Hematopoietic multipotent progenitor cell treated with erythropoietin and hydrocortisone succinate and interleukin-3 and kit ligand, for 4 days (in vitro differentiated cells): Measurements from ENCODE around the gene HACL1.
A peak's percentile ranks its signal among the peaks of the same experiment; 100 is the strongest.
"Not testable (repeated sequence)": the region's sequence is repeated elsewhere in the genome, so short reads cannot be mapped to it uniquely, and the experiment has no call there.

Experiments
- DNase-seq: peaks from one replicate; pipeline ENCODE4 v3.0.0-alpha.2; 2015

Gene HACL1

DNA sequence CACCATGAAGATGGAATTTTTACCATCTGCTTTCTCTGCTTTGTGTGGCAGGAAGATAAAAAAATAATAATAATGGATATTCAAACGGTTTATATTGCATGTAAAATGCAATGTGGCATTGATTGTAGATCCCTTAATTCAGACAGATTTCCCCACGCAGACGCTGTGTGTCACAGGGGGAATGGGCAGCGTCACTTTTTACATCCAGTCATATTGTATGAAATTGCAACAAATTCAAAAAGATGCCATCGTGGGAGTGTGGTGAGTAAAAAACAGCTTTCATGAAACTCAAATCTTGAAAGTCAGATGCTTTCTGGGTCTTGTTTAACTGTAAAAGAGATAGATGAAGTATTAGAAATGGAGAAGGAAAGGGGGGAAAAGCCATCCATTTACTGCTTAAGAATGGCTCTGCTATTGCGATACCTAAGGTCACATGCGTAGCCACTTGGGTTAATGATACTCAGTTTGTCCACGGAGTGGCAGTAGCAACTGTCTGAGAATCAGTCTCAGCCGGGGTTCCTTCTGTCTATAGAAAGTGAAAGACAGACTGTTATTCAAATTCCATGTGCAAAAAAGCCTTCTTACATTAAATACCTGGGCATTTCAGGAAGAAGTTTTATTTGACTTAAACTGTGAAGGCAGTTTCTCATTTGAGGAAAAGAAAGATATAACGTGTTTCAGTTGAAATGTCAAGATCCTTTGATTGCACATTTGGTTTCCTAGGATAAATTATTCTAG lies 28.7 kb upstream of the HACL1 start:
- peak; percentile 93 for DNase-seq

DNA sequence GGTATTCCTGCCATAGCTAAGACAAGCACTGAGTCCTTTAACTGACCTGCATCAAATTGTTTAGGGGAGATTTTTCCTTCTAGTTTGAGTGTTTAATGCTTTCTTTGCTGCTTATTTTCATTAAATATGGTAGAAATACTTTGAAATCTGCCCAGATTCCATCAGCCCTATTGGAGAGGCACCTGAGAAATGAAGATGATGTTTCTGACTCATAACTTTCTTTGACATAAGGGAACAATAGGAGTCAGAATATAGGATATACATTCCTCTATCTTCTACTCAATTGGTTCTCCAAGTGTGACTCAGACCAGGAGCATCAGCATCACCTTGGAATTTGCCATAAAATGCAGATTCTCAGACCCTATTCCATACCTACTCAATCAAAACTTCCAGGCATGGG lies 27.6 kb upstream of the HACL1 start:
- DNase-seq = no peak

DNA sequence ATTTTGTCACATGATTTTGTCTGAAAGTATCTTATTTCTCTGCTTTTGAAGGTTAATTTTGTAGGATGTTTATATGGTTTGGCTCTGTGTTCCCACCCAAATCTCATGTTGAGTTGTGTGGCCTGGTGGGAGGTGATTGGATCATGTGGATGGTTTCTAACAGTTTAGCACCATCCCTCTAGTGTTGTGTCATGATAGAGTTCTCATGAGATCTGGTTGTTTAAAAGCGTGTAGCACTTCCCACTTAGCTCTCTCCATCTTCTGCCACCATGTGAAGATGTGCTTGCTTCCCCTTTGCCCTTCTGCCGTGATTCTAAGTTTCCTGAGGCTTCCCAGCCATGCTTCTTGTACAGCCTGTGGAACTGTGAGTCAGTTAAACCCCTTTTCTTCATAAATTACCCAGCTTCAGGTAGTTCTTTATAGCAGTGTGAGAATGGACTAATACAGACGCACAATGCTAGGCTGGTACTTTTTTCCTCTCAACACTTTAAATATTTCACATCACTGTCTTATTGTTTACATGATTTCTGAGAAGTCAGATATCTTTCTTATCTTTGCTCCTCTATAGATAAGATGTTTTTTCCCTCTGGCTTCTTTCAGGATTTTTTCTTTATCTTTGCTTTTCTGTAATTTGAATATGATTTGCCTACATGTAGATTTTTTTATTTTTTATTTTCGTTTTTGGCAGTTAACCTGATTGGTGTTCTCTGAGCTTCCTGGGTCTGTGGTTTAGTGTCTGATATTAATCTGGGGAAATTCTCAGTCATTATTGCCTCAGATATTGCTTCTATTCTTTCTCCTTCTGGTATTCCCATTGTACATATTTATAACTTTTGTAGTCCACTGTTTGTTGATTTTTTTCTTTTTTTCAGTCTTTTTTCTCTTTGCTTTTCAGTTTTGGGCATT lies 22.4 kb upstream of the HACL1 start:
- DNase-seq = no peak

DNA sequence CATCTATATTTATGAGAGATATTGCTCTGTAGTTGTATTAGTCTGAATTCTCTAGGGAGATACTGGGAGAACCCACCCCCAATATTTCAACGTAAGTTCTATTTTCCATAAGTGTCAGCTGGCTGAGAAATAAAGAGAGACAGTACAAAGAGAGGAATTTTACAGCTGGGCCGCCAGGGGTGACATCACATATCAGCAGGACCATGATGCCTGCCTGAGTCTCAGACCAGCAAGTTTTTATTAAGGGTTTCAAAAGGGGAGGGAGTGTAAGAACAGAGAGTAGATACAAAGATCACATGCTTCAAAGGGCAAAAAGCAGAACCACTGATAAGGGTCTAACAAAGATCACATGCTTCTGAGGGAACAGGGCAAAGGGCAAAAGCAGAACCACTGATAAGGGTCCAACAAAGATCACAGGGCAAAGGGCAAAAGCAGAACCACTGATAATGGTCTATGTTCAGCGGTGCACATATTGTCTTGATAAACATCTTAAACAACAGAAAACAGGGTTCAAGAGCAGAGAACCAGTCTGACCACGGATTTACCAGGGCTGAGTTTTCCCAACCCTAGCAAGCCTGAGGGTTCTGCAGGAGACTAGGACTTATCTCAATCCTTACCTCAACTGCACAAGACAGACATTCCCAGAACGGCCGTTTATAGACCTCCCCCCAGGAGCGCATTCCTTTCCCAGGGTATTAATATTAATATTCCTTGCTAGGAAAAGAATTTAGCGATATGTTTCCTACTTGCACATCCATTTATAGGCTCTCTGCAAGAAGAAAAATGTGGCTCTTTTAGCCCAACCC lies 18.5 kb upstream of the HACL1 start:
- not testable (repeated sequence) for DNase-seq

DNA sequence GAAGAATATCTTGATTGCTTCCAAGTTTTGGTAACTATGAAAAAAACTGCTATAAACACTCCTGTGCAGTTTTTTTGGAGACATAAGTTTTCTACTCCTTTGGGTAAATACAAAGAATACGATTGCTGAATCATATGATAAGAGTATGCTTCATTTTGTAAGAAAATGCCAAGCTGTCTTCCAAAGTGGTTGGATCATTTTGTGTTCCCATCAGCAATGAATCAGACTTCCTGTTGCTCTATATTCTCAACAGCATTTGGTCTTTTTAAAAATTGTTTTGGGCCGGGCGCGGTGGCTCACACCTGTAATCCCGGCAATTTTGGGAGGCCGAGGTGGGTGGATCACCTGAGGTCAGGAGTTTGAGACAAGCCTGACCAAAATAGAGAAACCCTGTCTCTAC lies 14.7 kb upstream of the HACL1 start:
- no peak for DNase-seq

DNA sequence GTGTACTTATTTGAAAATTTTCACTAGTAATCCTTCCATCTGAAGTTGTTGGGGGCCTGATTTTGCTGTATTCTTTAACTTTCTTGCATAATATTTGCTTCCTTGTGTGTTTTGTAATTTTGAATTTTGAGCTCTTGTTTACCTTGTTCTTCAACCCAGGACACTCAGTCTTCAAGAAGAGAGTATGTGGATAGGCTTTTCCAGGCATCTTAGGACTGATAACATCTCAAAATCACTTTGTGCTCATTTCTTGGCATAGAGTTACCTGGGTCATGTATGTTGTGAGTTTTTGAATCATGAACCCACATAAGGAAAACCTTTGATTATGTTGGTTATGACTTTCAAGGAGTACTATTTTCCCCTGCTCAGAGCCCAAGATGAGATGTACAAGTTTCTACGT lies 13.6 kb upstream of the HACL1 start:
- DNase-seq = no peak

DNA sequence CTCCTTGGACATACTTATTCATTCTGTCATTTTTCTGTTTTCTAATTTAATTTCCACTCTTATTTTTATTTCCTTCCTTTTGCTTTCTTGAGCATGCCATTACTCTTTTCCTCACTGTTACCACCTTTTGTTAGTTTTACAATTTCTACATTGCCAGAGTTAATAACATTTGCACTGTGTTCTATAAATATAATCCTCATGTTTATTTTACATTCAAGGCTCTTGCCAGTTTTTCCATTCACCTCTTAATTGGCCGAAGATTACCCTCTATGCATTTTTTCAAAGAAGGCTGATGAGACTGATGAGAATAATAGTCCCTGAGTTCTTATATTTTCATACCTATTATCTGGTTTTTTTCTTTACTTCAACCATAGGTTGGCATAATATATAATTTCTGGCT lies 10.6 kb upstream of the HACL1 start:
- DNase-seq = no peak

DNA sequence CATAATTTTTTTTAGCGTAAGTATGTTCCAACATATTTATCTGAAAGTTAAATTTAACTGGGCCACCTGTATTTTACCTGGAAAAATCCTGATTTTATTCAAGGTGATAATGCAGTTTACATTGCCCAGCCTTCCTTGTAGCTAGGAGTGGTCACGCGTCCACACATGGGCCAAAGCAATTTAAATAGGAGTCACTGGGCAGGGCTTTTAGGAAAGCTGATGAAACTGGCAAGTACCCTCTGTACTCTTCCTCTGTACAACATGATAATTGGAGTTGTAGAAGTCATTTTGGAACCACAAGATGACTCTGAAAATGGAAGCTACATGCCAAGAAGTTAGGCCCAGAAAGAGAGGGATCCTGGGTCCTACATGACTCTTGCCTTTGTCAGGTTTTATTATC lies 9.6 kb upstream of the HACL1 start:
- no peak for DNase-seq

DNA sequence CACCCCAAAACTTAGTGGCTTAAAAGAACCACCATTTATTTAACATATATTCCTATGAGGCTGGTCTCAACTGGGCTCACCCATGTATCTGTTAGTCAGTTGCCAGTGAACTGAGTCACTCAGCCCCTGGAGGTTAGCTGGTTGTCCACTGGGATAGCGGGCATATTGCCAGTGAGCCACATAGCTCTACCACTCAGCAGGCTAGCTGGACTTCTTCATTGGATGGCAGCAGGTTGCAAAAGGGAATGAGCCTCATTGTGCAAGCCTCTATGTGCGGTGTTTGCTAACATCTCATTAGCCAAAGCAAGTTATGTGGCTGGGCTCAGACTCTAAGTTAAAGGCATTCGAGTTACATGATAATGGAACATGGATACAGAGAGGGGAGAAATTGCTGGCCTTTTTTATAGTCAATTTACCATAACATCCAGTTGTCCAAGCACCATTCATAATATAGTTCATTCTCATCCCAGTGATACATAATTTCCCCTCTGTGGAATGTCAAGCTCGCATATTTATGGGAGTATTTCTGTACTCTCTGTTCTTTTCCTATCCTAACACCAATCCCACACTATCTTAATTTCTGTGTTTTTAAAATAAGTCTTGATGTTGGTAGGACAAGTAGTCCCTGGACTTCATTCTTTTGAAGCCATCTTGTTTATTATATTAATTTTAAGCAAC lies 8.9 kb upstream of the HACL1 start:
- DNase-seq = peak; percentile 36

DNA sequence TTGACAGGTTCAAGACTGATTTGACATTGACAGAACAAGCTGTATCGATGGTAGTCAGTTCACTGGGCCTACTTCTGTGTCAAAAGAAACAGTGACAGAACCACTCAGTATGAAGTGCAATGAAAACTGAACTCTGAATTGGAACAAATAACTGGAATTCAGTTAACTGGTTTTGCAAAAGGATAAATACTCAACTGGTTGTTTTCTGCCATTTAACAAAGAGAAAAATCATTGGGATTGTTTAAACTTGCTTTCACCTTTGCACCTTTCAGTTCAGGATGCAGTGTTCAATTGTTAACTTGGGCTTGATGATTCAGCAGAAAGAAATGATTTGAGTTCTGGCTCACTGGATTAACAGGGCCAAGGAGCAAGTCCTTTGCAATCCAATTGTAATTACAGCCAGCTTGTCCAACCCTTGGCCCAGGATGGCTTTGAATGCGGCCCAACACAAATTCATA lies 5.1 kb upstream of the HACL1 start:
- no peak for DNase-seq

DNA sequence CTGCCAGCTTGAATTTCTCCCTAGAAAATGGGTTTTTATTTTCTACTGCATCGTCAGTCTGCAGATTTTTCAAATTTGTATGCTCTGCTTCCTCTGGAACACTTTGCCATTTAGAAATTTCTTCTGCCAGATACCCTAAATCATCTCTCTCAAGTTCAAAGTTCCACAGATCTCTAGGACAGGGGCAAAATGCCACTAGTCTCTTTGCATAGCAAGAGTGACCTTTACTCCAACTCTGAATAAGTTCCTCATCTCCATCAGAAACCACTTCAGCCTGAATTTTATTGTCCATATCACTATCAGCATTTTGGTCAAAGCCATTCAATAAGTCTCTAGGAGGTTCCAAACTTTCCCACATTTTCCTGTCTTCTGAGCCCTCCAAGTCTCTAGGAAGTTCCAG lies 3.2 kb upstream of the HACL1 start:
- not testable (repeated sequence) for DNase-seq

DNA sequence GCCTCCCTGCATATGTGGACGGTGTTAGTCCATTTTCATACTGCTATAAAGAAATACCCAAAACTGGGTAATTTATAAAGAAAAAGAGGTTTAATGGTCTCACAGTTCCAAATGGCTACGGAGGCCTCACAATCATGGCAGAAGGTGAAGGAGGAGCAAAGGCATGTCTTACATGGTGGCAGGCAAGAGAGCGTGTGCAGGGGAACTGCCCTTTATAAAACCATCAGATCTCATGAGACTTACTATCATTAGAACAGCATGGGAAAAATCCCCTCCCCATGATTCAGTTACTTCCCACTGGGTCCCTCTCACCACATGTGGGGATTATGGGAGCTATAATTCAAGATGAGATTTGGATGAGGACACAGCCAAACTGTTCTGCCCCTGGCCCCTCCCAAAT lies 1.4 kb upstream of the HACL1 start:
- DNase-seq = peak; percentile 8

DNA sequence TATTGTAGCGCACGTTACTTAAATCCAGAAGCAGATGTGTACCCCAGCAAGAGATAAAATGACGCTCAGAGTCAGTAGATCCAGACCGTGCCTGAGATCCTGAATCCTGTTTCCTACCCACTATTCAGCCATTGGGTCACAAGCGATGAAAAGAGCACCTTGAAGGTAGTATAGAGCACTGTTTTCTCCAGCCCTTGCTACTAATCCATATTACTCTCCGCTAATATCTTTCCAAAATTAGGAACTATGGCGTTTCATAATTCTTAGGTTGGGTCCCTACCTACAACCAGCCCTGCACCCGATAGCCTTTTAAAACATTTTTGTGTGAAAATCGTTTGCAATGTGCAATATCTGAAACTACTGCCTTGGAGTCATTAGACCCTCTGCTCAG lies 772 bp upstream of the HACL1 start:
- DNase-seq = no peak

DNA sequence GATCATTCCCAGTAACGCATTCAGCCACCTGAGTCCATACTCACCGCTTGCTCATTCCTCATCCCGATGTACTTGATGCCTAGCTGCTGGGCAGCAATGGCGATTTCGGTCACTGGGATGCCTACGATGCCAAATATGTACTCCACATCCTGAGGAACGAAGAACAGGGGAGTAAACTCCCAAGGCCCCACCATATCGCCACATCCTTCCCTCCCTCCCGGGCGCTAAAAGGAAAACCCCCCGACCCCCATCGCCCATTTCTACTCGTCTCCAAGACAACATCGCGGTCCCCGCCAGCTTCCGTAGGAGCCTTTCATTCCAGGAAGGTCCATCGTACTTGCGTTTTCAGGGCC lies 347 bp downstream of the HACL1 start:
- no peak for DNase-seq

DNA sequence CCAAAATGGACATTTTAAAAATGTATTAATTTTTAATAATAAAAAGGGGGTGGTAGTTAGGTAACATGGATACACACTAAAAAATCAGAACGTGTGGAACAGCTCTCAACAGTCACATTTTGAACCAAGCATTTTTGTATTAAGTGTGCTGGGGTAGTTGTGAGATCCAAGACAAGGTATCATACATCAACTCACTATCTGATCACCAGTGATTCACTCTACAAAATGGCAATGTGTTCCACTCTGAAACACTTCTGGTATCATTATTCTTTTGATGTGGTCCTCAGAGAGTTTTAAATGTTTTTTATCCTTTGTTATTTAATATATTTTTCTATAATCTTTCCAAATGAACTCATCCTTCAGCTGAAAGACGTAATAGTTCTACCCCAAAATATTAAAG lies 5.4 kb downstream of the HACL1 start:
- no peak for DNase-seq

DNA sequence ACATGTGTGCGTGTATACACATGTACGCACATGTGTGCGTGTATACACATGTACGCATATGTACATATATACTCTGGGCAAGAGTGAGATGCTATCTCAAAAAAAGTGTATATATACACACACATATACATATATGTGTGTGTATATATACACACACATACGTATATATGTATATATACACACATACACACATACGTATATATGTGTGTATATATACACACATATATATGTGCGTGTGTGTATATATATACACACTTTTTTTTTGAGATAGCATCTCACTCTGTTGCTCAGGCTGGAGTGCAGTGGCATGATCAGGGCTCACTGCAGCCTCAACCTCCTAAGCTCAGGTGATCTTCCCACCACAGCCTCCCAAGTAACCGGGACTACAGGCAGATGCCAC lies 8.4 kb downstream of the HACL1 start:
- no peak for DNase-seq

DNA sequence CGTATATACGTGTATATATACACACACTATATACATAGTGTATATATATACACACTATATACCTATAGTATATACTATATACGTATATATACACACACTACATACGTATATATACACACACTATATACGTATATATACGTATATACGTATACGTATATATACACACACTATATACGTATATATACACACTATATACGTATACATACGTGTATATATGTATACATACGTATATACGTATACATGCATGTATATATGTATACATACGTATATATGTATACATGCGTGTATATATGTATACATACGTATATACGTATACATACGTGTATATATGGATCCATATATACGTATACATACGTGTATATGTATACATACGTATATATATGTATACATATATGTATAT lies 9.4 kb downstream of the HACL1 start:
- DNase-seq = no peak

DNA sequence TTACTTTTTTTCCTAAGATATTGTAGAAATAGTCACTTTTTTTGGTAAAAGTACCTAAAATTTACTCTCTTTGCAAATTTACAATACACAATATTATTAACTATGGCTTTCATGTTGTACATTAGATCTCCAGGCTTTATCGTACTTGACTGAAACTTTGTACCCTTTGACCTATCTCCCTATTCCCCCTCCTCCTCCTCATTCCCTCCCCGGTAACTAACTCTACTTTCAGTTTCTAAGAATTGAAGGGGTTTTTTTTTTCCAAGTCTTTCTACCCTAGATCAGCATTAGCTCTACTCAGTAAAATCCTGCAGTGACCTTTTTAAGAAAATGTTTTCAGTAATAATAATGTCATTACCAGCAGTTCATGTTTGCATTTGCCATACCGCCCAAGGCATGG lies 10.1 kb downstream of the HACL1 start:
- DNase-seq = no peak

DNA sequence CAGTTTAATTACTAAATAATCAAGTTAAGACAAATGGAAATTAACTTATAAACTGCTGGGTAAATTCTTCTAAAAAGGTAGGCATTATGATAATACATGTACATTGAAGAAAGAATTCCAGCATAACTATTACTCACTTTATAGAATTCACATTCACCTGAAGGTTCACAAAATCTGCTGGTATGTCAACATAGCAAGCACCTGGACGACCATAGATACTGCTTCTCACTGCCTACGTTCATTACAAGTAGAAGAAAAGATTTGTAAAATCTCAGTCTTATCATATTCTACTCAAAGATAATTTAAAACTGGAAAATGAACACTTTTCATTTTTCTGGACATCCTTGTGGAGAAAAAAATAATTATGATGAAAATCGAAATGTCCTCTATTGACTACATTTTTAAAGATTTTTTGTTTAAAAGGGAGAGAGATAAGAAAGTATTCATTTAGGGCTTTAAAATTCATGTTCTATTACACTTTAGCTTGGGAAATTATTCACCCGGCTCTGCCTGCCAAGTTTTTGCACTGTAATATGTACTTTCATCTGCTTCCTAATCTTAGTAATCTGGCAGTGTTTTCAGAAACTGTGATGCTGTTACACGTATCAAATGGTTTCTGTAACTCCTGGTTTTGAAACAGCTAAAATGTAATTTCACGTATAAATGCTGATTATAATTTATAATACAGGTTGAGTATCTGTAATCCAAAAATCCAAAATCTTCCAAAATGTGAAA lies 16.1 kb downstream of the HACL1 start:
- DNase-seq = no peak

DNA sequence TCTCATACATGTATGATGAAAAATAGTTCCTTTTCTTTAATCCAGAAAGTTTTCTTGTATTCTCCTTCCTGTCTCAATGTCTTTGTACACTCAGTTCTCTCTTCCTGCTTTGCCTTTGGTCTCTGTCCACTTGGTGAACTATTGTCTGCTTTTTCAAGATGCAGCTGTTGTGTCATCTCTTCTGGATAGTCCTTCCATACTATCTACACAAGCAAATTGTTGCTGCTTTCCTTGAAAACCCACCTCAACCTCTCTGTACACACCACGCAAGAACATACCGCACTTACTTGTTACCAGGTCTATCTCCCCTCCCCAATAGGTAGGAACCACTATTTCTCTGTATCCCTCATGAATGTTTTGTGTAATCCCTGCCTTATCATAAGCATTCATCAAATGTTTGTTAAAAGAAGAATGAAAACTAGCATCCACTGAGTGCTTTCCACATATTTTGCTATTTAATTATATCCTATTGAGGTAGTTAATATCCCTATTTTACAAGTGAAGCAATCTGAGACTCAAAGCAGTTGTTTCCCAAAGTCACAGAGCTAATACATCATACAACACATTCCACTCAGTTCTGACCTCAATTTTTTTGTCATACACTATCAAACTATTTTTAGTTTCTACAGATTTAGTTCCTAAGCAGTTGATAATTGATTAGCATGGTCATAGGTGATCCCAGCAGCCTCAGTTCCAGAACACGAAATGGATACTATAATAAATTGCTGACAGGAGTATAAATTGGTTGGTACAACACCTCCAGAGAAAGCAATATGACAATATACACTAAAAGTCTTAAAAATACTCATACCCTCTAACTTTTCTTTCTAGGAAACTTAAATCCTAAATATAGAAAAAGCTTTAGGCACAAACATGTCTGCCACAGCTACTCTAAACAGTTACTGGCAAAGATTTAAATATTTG lies 19.6 kb downstream of the HACL1 start:
- no peak for DNase-seq

DNA sequence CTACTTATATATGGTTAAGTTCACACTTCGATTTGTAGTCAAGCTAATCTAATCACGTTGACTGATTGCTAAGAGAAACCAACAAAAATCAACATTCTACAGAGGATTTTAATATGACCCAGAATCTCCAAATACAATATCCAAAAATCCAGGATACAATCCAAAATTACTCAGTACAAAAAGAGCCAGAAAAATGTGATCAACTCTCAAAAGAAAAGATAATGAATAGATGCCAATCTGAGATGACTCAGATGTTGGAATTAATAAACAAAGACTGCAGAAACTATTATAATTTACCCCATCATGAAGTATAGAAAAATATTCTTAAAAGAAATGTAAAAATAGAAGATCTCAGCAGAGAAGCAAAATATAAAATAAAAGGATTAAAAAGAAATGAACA lies 22.3 kb downstream of the HACL1 start:
- no peak for DNase-seq
